Epithelial cell of esophagus (primary cell): ENCODE measurements around the gene MYLK.

Experiments used
- DNase-seq: peaks from one replicate; pipeline ENCODE4 v3.0.0; 2010; ENCODE audit warnings: low read depth
- H3K4me3 ChIP-seq: 2 replicates; pipeline ENCODE4 v1.5.1; 2011; ENCODE audit warnings: mild to moderate bottlenecking, low read length, control low read depth
- CTCF ChIP-seq: IDR thresholded peaks from 2 replicates; pipeline ENCODE4 v1.5.1; 2011; ENCODE audit warnings: low read depth, mild to moderate bottlenecking, low read length, control low read depth, inconsistent platforms; ENCODE audit not compliant: insufficient read depth; ENCODE audit errors: missing control alignments

MYLK gene

GRCh38 chr3:123843668-123844067, 40.5 kb downstream of the MYLK start:
- no peak for TF ChIP-seq CTCF
- H3K4me3 ChIP-seq = no peak overlapping the region
- DNase-seq = no peak

GRCh38 chr3:123842711-123843110, 41.4 kb downstream of the MYLK start:
- no peak for DNase-seq
- no peak for TF ChIP-seq CTCF
- no peak overlapping the region for H3K4me3 ChIP-seq

- TF ChIP-seq CTCF = no peak
- DNase-seq = no peak
- H3K4me3 ChIP-seq = no peak overlapping the region
Observed at GRCh38 chr3:123841476-123842238, 42.5 kb downstream of the MYLK start.

GRCh38 chr3:123840961-123841360, 43.2 kb downstream of the MYLK start:
- no peak overlapping the region for H3K4me3 ChIP-seq
- TF ChIP-seq CTCF = no peak
- no peak for DNase-seq

GRCh38 chr3:123837858-123838257, 46.3 kb downstream of the MYLK start:
- no peak for DNase-seq
- TF ChIP-seq CTCF = no peak
- H3K4me3 ChIP-seq = no peak overlapping the region

GRCh38 chr3:123834631-123835030, 49.5 kb downstream of the MYLK start:
- TF ChIP-seq CTCF = no peak
- no peak overlapping the region for H3K4me3 ChIP-seq
- DNase-seq = peak; percentile 96

- no peak overlapping the region for H3K4me3 ChIP-seq
- no peak for TF ChIP-seq CTCF
Observed at GRCh38 chr3:123833398-123833785, 50.7 kb downstream of the MYLK start.

More at GRCh38 chr3:123833398-123833785, 50.7 kb downstream of the MYLK start:
- peak; percentile 60 for DNase-seq
